ENCODE measurements around the gene SHQ1.

DNA sequence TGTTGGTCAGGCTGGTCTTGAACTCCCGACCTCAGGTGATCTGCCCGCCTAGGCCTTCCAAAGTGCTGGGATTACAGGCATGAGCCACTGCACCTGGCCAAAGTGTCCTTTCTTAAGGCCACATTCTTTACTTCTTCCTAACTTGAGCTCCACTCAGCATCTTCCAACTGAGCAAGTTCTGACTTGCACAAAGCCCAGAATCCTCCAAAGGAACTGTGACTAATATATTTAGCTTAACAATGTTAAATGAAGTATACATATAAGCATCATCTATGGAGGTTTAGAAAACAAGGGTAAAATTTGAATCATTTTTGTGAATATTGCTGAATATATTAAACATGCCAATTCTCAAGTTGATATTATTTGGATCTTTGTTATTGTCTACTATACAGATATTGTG is 93.7 kb downstream of the SHQ1 start:
- TF ChIP-seq, protein P1, sequence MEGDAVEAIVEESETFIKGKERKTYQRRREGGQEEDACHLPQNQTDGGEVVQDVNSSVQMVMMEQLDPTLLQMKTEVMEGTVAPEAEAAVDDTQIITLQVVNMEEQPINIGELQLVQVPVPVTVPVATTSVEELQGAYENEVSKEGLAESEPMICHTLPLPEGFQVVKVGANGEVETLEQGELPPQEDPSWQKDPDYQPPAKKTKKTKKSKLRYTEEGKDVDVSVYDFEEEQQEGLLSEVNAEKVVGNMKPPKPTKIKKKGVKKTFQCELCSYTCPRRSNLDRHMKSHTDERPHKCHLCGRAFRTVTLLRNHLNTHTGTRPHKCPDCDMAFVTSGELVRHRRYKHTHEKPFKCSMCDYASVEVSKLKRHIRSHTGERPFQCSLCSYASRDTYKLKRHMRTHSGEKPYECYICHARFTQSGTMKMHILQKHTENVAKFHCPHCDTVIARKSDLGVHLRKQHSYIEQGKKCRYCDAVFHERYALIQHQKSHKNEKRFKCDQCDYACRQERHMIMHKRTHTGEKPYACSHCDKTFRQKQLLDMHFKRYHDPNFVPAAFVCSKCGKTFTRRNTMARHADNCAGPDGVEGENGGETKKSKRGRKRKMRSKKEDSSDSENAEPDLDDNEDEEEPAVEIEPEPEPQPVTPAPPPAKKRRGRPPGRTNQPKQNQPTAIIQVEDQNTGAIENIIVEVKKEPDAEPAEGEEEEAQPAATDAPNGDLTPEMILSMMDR (conservative IDR thresholded peaks at IDR 0.05; ENCODE audit: low read length), result no peak
- TF ChIP-seq EZH2phosphoT487 (IDR thresholded peaks at IDR 0.05; ENCODE audit: borderline replicate concordance), result no peak

All from Loucy (cell line).